A673 (cell line): ENCODE results near the gene EHMT1.

Source experiments
- CTCF ChIP-seq: fragments of 300-800, 200-600 bp; sonication (generic); conservative IDR thresholded peaks from 2 replicates; pipeline ENCODE4 v1.5.1; 2017; ENCODE audit warnings: low read depth, mild to moderate bottlenecking, antibody characterized with exemption, low read length, moderate library complexity, mixed read lengths
- EZH2 ChIP-seq: fragments of 200-600 bp; sonication (generic); IDR thresholded peaks from 2 replicates; pipeline ENCODE4 v1.6.1; 2017; ENCODE audit warnings: borderline replicate concordance, low read depth, mild to moderate bottlenecking, mixed read lengths, antibody characterized with exemption, low read length; ENCODE audit not compliant: poor library complexity, severe bottlenecking

GRCh38 chr9:137589441-137590122 lies 29.2 kb upstream of the EHMT1 start:
- no peak for TF ChIP-seq CTCF
- no peak for TF ChIP-seq EZH2
